Tibial nerve (tissue), 4 donors: ENCODE measurements around the gene SIPA1L3. TPM values are rescaled to one million over a fixed set of nuclear protein-coding genes. Genes with fewer than 3 reads are reported as not detected.

Experiments used
- DNase-seq, 2 donors: peaks; one replicate each; pipeline ENCODE4 v3.0.0-alpha.2; 2019; ENCODE audit warnings: low spot score in 2 of 2
- H3K27ac ChIP-seq, 4 donors: fragments of 200-600 bp; sonication (generic) in 3 of 4; one replicate each; pipeline ENCODE4 v1.5.1; 2017 to 2019; ENCODE audit warnings: mild to moderate bottlenecking in 1 of 4
- H3K27me3 ChIP-seq, 2 donors: fragments of 200-600 bp; sonication (generic) in 1 of 2; one replicate each; pipeline versions ENCODE4 v1.5.1 to v1.6.0; 2017 to 2019
- H3K36me3 ChIP-seq, 3 donors: fragments of 200-600 bp; sonication (generic); one replicate each; pipeline ENCODE4 v1.5.1; 2018 to 2019
- H3K4me1 ChIP-seq, 4 donors: fragments of 200-600 bp; sonication (generic) in 3 of 4; one replicate each; pipeline ENCODE4 v1.5.1; 2017 to 2019
- H3K4me3 ChIP-seq, 4 donors: fragments of 200-600 bp; sonication (generic) in 3 of 4; one replicate each; pipeline ENCODE4 v1.5.1; 2017 to 2019; ENCODE audit warnings: mild to moderate bottlenecking in 1 of 4, moderate library complexity in 1 of 4
- H3K9me3 ChIP-seq, 4 donors: fragments of 200-600 bp; sonication (generic) in 3 of 4; one replicate each; pipeline ENCODE4 v1.5.1; 2017 to 2019
- EP300 ChIP-seq, 2 donors: sonication (generic); formaldehyde crosslinking; IDR thresholded peaks; one replicate each; pipeline ENCODE4 v1.6.1; 2017; ENCODE audit warnings: antibody characterized with exemption in 2 of 2, mild to moderate bottlenecking in 1 of 2
- POLR2A ChIP-seq, 2 donors: fragments of 450-650 bp; IDR thresholded peaks; one replicate each; pipeline ENCODE4 v1.6.1; 2017; ENCODE audit warnings: antibody characterized with exemption in 2 of 2, mild to moderate bottlenecking in 2 of 2, moderate library complexity in 2 of 2
- WGBS, 2 donors: methylation state at CpG; one replicate each; pipeline ENCODE4 v1.1.5; 2018; 5-methylcytosine and 5-hydroxymethylcytosine counted together
- total RNA-seq, 4 donors: library from RNA; depleted of rRNA; stranded (reverse); fragments of >200 nt; gene quantifications; one replicate each; pipeline ENCODE4 v1.1.0, GENCODE V29; 2016
- TF ChIP-seq, protein P1 (sequence below), 5 experiments: fragments of 200-600 bp in 3 of 5; fragments of 450-650 bp in 2 of 5; sonication (generic) in 3 of 5; IDR thresholded peaks; one replicate each; pipeline ENCODE4 v1.5.1; 2016 to 2019; ENCODE audit warnings: antibody characterized with exemption in 5 of 5, mild to moderate bottlenecking in 3 of 5, moderate library complexity in 2 of 5

SIPA1L3 gene
- total RNA-seq, 4 donors from 2014 or later = 8.3 to 43.9 (median 17.0) TPM

DNA sequence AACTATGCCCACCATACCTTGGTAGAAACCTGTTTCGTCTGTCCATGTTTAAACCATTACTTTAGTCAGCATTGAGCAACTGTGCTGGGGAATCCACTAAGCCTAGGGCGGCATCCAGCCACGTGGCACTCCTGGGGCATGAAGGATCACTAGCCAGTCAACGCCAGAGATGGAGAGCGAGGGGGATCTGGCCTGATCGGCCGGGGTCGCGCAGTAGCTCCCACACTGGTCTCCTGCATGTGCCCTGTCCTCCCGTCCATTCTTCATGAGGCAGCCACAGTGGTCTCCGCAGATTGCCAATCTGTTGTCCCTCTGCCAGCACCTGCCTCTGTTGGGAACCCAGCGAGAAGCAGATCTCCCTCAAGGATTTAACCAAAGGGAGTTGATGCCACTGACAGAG is 207.6 kb downstream of the SIPA1L3 start:
- peaks cover 0 to 6% (median 0%) of the 10 kb centered on the region in 4 donors for H3K9me3 ChIP-seq
- no peak overlapping the region for H3K4me3 ChIP-seq
- WGBS, 2 donors = 89 to 95% methylated on average over 11 to 12 of the region's 12 CpGs
- no peaks in the 10 kb centered on the region for H3K4me1 ChIP-seq
- no peaks in the 10 kb centered on the region for H3K27me3 ChIP-seq
- H3K36me3 ChIP-seq = peaks cover 0 to 100% (median 0%) of the 10 kb centered on the region in 3 donors
- no peak for DNase-seq
- TF ChIP-seq, protein P1, sequence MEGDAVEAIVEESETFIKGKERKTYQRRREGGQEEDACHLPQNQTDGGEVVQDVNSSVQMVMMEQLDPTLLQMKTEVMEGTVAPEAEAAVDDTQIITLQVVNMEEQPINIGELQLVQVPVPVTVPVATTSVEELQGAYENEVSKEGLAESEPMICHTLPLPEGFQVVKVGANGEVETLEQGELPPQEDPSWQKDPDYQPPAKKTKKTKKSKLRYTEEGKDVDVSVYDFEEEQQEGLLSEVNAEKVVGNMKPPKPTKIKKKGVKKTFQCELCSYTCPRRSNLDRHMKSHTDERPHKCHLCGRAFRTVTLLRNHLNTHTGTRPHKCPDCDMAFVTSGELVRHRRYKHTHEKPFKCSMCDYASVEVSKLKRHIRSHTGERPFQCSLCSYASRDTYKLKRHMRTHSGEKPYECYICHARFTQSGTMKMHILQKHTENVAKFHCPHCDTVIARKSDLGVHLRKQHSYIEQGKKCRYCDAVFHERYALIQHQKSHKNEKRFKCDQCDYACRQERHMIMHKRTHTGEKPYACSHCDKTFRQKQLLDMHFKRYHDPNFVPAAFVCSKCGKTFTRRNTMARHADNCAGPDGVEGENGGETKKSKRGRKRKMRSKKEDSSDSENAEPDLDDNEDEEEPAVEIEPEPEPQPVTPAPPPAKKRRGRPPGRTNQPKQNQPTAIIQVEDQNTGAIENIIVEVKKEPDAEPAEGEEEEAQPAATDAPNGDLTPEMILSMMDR (IDR thresholded peaks at IDR 0.05) = no peak
- TF ChIP-seq EP300 (IDR thresholded peaks at IDR 0.05) (no peak), POLR2A (IDR thresholded peaks at IDR 0.05) (no peak)
- H3K27ac ChIP-seq = no peak overlapping the region

DNA sequence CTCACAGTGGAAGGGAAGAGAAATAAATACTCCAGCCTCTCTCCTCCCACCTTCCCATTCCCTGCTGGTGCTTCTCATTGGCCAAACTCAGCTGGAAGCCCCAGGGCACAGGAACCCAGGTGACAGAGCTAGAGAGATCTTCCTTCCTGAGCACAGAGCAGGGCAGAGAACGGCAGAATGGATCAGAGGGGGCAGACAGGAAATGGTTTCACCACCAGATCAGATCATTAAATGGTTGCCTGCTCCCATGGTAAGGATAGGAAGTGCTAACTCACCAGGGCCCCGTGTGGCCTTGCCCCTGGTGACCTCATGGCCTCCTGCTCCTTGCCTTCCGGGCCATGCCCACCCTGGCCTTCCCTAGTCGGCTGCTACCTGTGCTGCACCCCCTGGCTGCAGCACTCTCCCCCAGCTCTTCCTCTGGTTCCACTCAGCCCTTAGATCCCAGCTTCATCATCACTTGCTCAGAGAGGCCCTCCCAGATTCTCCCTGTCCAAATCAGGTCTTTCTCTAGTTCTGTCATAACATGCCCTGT is 208.3 kb downstream of the SIPA1L3 start:
- no peak for DNase-seq
- Histone ChIP-seq H3K36me3 (peaks cover 0 to 100% (median under 1%) of the 10 kb centered on the region in 3 donors), H3K4me3 (no peak overlapping the region), H3K4me1 (no peaks in the 10 kb centered on the region), H3K9me3 (peaks cover 0 to 10% (median 0%) of the 10 kb centered on the region in 4 donors), H3K27ac (no peak overlapping the region), H3K27me3 (no peaks in the 10 kb centered on the region)
- WGBS, 2 donors = 54 to 65% methylated on average over 3 to 4 of the region's 4 CpGs
- TF ChIP-seq, protein P1 (IDR thresholded peaks at IDR 0.05) = no peak
- TF ChIP-seq EP300 (IDR thresholded peaks at IDR 0.05) = no peak
- TF ChIP-seq POLR2A (IDR thresholded peaks at IDR 0.05) = no peak

DNA sequence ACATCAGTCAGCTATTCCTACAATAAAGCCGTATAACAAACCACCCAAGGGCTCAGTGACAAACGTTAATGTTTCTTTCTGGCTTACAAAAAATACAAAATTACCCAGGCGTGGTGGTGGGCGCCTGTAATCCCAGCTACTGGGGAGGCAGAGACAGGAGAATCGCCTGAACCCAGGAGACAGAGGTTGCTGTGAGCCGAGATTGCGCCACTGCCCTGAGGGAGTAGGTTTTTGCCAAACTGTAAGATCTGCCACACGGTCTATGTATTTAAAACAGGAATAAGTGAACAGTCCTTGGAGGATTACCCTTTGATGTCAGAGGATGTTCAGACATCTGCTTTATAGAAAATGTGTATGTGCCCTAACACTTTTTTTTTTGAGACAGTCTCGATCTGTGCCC is 211.2 kb downstream of the SIPA1L3 start:
- WGBS, 2 donors = 84 to 91% methylated on average over 9 of the region's 9 CpGs
- Histone ChIP-seq H3K4me3 (no peak overlapping the region), H3K27ac (no peak overlapping the region), H3K4me1 (no peaks in the 10 kb centered on the region), H3K36me3 (peaks cover 0 to 99% (median 7%) of the 10 kb centered on the region in 3 donors), H3K27me3 (no peaks in the 10 kb centered on the region), H3K9me3 (peaks cover 0 to 21% (median 0%) of the 10 kb centered on the region in 4 donors)
- TF ChIP-seq, protein P1 (IDR thresholded peaks at IDR 0.05) = no peak
- TF ChIP-seq EP300 (IDR thresholded peaks at IDR 0.05) (no peak), POLR2A (IDR thresholded peaks at IDR 0.05) (no peak)
- no peak for DNase-seq

DNA sequence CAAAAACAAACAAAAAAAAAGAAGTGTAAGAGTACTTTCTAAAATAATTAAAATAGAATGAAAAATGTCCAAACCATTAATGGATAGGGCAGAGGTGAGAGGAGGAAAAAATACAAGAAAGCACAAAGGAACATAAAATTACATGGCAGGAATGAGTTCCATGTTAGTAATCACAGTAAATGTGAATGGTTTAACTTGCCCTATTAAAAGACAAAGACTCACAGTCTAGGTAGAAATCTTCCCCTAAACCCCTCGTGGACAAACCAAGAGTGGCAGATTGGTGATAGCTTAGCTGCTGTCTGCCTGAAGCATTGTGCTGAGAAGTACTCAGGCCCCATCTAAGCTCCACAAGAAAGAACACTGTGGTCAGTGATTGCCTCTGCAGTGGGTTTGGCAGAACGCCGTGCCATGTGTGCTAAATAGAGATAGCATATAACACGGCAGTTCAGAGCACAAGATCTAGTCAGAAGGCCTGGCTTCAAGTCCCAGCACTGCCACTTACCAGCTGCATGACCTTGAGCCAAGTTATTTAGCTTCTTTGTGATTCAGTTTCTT is 213.5 kb downstream of the SIPA1L3 start:
- no peaks in the 10 kb centered on the region for H3K27me3 ChIP-seq
- no peak for TF ChIP-seq POLR2A (IDR thresholded peaks at IDR 0.05)
- TF ChIP-seq, protein P1 (IDR thresholded peaks at IDR 0.05) = no peak
- TF ChIP-seq EP300 (IDR thresholded peaks at IDR 0.05) = no peak
- H3K27ac ChIP-seq = no peak overlapping the region
- peaks cover 0 to 21% (median 0%) of the 10 kb centered on the region in 4 donors for H3K9me3 ChIP-seq
- DNase-seq = no peak
- WGBS, 2 donors = 96 to 97% methylated on average over 4 of the region's 4 CpGs
- peaks cover 0 to 83% (median 7%) of the 10 kb centered on the region in 3 donors for H3K36me3 ChIP-seq
- H3K4me1 ChIP-seq = no peaks in the 10 kb centered on the region
- no peak overlapping the region for H3K4me3 ChIP-seq

DNA sequence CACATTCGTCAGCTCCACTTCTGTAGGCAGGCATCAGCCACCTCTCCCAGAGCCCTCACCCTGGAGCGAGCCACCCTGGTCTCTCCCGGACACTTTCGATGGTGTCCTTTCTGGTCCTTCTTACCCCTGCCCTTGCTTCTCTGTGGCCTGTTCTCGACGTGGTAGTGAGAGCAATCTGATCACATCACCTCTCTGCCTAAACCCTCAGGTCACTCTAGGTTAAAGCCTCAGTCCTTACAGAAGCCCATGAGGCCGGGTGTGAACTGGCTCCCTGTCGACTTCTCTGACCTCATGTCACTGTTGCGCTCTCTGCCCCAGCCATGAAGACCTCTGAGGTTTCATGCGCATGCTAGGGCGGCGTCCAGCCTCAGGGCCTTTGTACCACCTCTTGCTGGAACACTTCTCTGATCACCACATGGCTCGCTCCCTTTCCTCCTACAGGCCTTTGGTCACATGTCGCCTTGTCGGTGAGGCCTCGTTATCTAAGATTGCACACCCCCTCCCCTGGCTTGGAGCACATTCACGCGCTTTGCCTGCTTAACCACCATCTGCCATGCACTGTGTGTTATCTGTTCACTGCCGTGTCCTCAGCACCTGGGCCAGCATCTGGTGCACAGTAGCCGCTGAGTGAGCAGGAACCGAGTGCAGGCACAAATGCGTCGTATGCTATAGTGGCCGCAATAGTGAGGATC is 215.5 kb downstream of the SIPA1L3 start:
- no peak for TF ChIP-seq POLR2A (IDR thresholded peaks at IDR 0.05)
- Histone ChIP-seq H3K27me3 (no peaks in the 10 kb centered on the region), H3K9me3 (peaks cover 0 to 21% (median 0%) of the 10 kb centered on the region in 4 donors), H3K36me3 (peaks cover 0 to 76% (median 7%) of the 10 kb centered on the region in 3 donors), H3K27ac (no peak overlapping the region), H3K4me3 (no peak overlapping the region), H3K4me1 (no peaks in the 10 kb centered on the region)
- no peak for DNase-seq
- WGBS, 2 donors = 87 to 92% methylated on average over 24 of the region's 24 CpGs
